ENCODE data around the gene METTL16.

- TF ChIP-seq, protein P1, sequence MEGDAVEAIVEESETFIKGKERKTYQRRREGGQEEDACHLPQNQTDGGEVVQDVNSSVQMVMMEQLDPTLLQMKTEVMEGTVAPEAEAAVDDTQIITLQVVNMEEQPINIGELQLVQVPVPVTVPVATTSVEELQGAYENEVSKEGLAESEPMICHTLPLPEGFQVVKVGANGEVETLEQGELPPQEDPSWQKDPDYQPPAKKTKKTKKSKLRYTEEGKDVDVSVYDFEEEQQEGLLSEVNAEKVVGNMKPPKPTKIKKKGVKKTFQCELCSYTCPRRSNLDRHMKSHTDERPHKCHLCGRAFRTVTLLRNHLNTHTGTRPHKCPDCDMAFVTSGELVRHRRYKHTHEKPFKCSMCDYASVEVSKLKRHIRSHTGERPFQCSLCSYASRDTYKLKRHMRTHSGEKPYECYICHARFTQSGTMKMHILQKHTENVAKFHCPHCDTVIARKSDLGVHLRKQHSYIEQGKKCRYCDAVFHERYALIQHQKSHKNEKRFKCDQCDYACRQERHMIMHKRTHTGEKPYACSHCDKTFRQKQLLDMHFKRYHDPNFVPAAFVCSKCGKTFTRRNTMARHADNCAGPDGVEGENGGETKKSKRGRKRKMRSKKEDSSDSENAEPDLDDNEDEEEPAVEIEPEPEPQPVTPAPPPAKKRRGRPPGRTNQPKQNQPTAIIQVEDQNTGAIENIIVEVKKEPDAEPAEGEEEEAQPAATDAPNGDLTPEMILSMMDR (conservative IDR thresholded peaks at IDR 0.05; ENCODE audit: low read length) = no peak
- no peak for TF ChIP-seq EZH2phosphoT487 (IDR thresholded peaks at IDR 0.05; ENCODE audit: borderline replicate concordance)
Observed at GRCh38 chr17:2466931-2467330, 44.8 kb downstream of the METTL16 start.
